GM12878 (cell line): ENCODE results near the gene TMOD2. TPM values are rescaled to one million over a fixed set of nuclear protein-coding genes. Genes with fewer than 3 reads are reported as not detected.

Experiments
- ATAC-seq: fragments of 200-7000 bp; cut with Tn5 transposase; 3 replicates; pipeline ENCODE4 v1.9.1; 2020; ENCODE audit warnings: mild to moderate bottlenecking, moderate library complexity
- BruUV-seq: library from RNA; stranded (reverse); fragments of 400-500 nt; replicated peaks from 2 replicates; lab custom pipeline; 2021; lab: Mats Ljungman, UMichigan
- CTCF ChIA-PET: fragments of 300-600 bp; sonication (Branson Sonifier 250); formaldehyde crosslinking; extraction: SDS; loops from one replicate; lab custom pipeline; 2021; ENCODE audit warnings: inconsistent platforms; lab: Yijun Ruan, JAX
- POLR2A ChIA-PET: fragments of 350-600 bp; formaldehyde crosslinking; extraction: SDS; loops from one replicate; lab custom pipeline; 2021; ENCODE audit warnings: inconsistent platforms; lab: Charles Lee
- RAD21 ChIA-PET: fragments of 300-600 bp; sonication (Branson Sonifier 250); formaldehyde crosslinking; loops from one replicate; lab custom pipeline; 2023; ENCODE audit warnings: antibody characterized with exemption; ENCODE audit not compliant: unreplicated experiment; lab: Charles Lee
- SMC1A ChIA-PET: fragments of 300-600 bp; sonication (Branson Sonifier 250); formaldehyde crosslinking; loops from one replicate; lab custom pipeline; 2023; ENCODE audit not compliant: unreplicated experiment, uncharacterized antibody; lab: Charles Lee
- DNase-seq: peaks from one replicate; pipeline ENCODE4 v3.0.0-alpha.2; 2011; ENCODE audit warnings: low read depth, low spot score
- FAIRE-seq: peaks from 3 replicates; lab custom pipeline; 2011; peaks lifted over from hg19 to GRCh38; lab: Jason Lieb, UNC
- H2AFZ ChIP-seq: 2 replicates; pipeline ENCODE4 v1.6.0; 2011; ENCODE audit warnings: low read depth, low read length, control low read depth; ENCODE audit not compliant: control insufficient read depth
- H3K27ac ChIP-seq: 2 replicates; pipeline ENCODE4 v1.5.1; 2011; ENCODE audit warnings: control low read depth; ENCODE audit not compliant: control insufficient read depth, insufficient read depth
- H3K27me3 ChIP-seq, 2 experiments: replicated peaks in 1 of 2; 2 replicates each; pipeline versions ENCODE4 v1.6.0 to v1.6.1; 2011; ENCODE audit warnings: low read length in 1 of 2; ENCODE audit not compliant: control insufficient read depth in 2 of 2, insufficient read depth in 2 of 2
- H3K36me3 ChIP-seq, 2 experiments: 2 replicates each; pipeline ENCODE4 v1.5.1; 2011; ENCODE audit warnings: low read length in 1 of 2; ENCODE audit not compliant: control insufficient read depth in 2 of 2, insufficient read depth in 2 of 2
- H3K4me1 ChIP-seq: 2 replicates; pipeline ENCODE4 v1.6.1; 2011; ENCODE audit warnings: mild to moderate bottlenecking, low read length, moderate library complexity, mixed read lengths; ENCODE audit not compliant: control insufficient read depth, insufficient read depth
- H3K4me2 ChIP-seq: 2 replicates; pipeline ENCODE4 v1.6.0; 2011; ENCODE audit warnings: control low read depth; ENCODE audit not compliant: control insufficient read depth, insufficient read depth
- H3K4me3 ChIP-seq: fragments of 200-600 bp; sonication (generic); 2 replicates; pipeline ENCODE4 v1.5.1; 2016
- H3K79me2 ChIP-seq: 2 replicates; pipeline ENCODE4 v1.6.0; 2011; ENCODE audit warnings: low read length; ENCODE audit not compliant: control insufficient read depth, insufficient read depth
- H3K9ac ChIP-seq: 2 replicates; pipeline ENCODE4 v1.8.0; 2011; ENCODE audit warnings: low read length, control low read depth, mixed read lengths; ENCODE audit not compliant: control insufficient read depth, insufficient read depth
- H3K9me3 ChIP-seq: replicated peaks from 3 replicates; pipeline ENCODE4 v1.5.1; 2011; ENCODE audit warnings: mild to moderate bottlenecking, low read length; ENCODE audit not compliant: control insufficient read depth, insufficient read depth
- H4K20me1 ChIP-seq: 2 replicates; pipeline ENCODE4 v1.6.0; 2011; ENCODE audit not compliant: control insufficient read depth, insufficient read depth
- CTCF ChIP-seq, 3 experiments: IDR thresholded peaks in 2 of 3; conservative IDR thresholded peaks in 1 of 3; 2 replicates each; pipeline ENCODE4 v1.5.1; 2011; ENCODE audit warnings: low read depth in 3 of 3, low read length in 3 of 3, mild to moderate bottlenecking in 3 of 3, control low read depth in 2 of 3, moderate library complexity in 2 of 3, inconsistent platforms in 1 of 3, mixed read lengths in 1 of 3; ENCODE audit not compliant: control insufficient read depth in 2 of 3, insufficient read depth in 1 of 3; ENCODE audit errors: extremely low read depth in 1 of 3
- JUND ChIP-seq: IDR thresholded peaks from 2 replicates; pipeline ENCODE4 v1.6.1; 2012; ENCODE audit warnings: low read depth, mild to moderate bottlenecking, low read length, improper control_type of control experiment, moderate library complexity
- KLF5 ChIP-seq: fragments of 450-650 bp; IDR thresholded peaks from 2 replicates; pipeline ENCODE4 v1.6.1; 2014; ENCODE audit warnings: mild to moderate bottlenecking; ENCODE audit not compliant: partially characterized antibody
- MTA2 ChIP-seq: fragments of 450-650 bp; IDR thresholded peaks from 2 replicates; pipeline ENCODE4 v1.6.1; 2016; ENCODE audit warnings: low read depth, mild to moderate bottlenecking, moderate library complexity
- MTA3 ChIP-seq: IDR thresholded peaks from 2 replicates; pipeline ENCODE4 v1.6.1; 2012; ENCODE audit warnings: low read length, inconsistent platforms, borderline replicate concordance
- MXI1 ChIP-seq: fragments of 150-350 bp; IDR thresholded peaks from 2 replicates; pipeline ENCODE4 v1.6.1; 2011; ENCODE audit warnings: low read depth, mild to moderate bottlenecking, inconsistent platforms, low read length, improper control_type of control experiment
- MYB ChIP-seq: fragments of 150-350 bp; IDR thresholded peaks from 2 replicates; pipeline ENCODE4 v1.6.1; 2014; ENCODE audit warnings: mild to moderate bottlenecking, low read depth, low read length, borderline replicate concordance
- MYC ChIP-seq: IDR thresholded peaks from 2 replicates; pipeline ENCODE4 v1.6.1; 2011; ENCODE audit warnings: mild to moderate bottlenecking, low read length, moderate library complexity, inconsistent platforms; ENCODE audit not compliant: insufficient read depth, insufficient replicate concordance, insufficient read length, severe bottlenecking
- PML ChIP-seq: IDR thresholded peaks from 2 replicates; pipeline ENCODE4 v1.6.1; 2012; ENCODE audit warnings: low read length, inconsistent platforms
- RAD51 ChIP-seq: fragments of 450-650 bp; IDR thresholded peaks from 2 replicates; pipeline ENCODE4 v1.6.1; 2016; ENCODE audit warnings: moderate library complexity, mild to moderate bottlenecking, inconsistent platforms
- SIX5 ChIP-seq: IDR thresholded peaks from 2 replicates; pipeline ENCODE4 v1.6.1; 2011; ENCODE audit warnings: mild to moderate bottlenecking, low read depth, low read length, moderate library complexity; ENCODE audit not compliant: severe bottlenecking
- TARDBP ChIP-seq: IDR thresholded peaks from 2 replicates; pipeline ENCODE4 v1.6.1; 2016; ENCODE audit warnings: borderline replicate concordance
- ZBTB4 ChIP-seq: fragments of 450-650 bp; formaldehyde crosslinking; IDR thresholded peaks from 2 replicates; pipeline ENCODE4 v1.4.0; 2022; ENCODE audit warnings: mild to moderate bottlenecking, moderate library complexity
- WGBS: methylation state at CpG from one replicate; pipeline ENCODE4 v1.1.6; 2016; ENCODE audit warnings: low lambda C conversion rate; ENCODE audit not compliant: insufficient replicate concordance, insufficient coverage; ENCODE audit errors: missing lambda C conversion rate; 5-methylcytosine and 5-hydroxymethylcytosine counted together
- in situ Hi-C: fragments of 300-500 bp; cut with MboI; formaldehyde crosslinking; loops from 9 replicates; pipeline ENCODE4 v1.14.3; 2018; ENCODE audit warnings: mixed read lengths
- intact Hi-C: fragments of 100-400 bp; cut with micrococcal nuclease; formaldehyde crosslinking; loops from one replicate; pipeline ENCODE4 v1.14.2; 2022; ENCODE audit not compliant: unreplicated experiment
- polyA plus RNA-seq, 11 experiments: library from polyadenylated mRNA; depleted of rRNA in 4 of 11; unstranded in 6 of 11; stranded (reverse) in 5 of 11; fragments of >200 nt; fragmentation: Nextera tagmentation in 4 of 11; fragmentation: Illumina TruSeq in 1 of 11; extraction: Ambion mirVana in 4 of 11; extraction: Trizol in 1 of 11; gene quantifications; 1 replicate in 1 of 11; 2 replicates in 10 of 11; pipeline versions ENCODE4 v1.2.1 to v1.2.3, GENCODE V29; 2011 to 2016; ENCODE audit warnings: inconsistent platforms in 2 of 11, missing spikeins in 2 of 11, low read depth in 1 of 11
- total RNA-seq, 4 experiments: library from RNA; depleted of rRNA in 3 of 4; stranded (reverse); fragments of >200 nt in 3 of 4; fragmentation: Illumina TruSeq in 1 of 4; extraction: Trizol in 1 of 4; gene quantifications; 2 replicates each; pipeline versions ENCODE4 v1.2.1 to v1.2.3, GENCODE V29; 2013 to 2021
- TF ChIP-seq, protein P1 (sequence below): IDR thresholded peaks from 2 replicates; pipeline ENCODE4 v1.6.1; 2011; ENCODE audit warnings: borderline replicate concordance, low read depth, mild to moderate bottlenecking, moderate library complexity, mixed read lengths, low read length; ENCODE audit not compliant: insufficient read depth; ENCODE audit errors: extremely low read length

Gene TMOD2
- total and polyA plus RNA-seq, 10 of the 15 experiments (the other 5 are each of a cell fraction or from before 2014, with no cell fraction given): 0.61 to 15.2 (median 6.3) TPM

DNA sequence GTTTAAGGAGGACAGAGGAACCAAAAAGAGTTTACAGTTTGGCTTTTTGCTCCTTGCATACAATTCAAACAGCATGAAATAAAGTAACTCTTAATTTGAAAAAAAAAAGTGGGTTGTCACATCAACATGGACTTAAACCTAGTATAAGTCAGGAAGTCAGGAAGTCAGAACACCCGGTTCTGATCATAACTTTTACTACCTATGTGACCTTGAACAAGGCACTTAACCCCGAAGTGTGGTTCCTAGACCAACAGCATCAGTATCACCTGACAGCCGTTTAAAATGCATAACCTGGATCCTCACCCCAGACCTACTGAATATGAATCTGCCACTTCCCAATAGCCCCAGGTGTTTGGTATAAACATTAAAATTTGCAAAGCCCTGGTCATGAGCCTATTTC, 32.7 kb upstream of the TMOD2 start:
- DNase-seq (no peak), FAIRE-seq (no peak), ATAC-seq (no peak)
- ChIA-PET RAD21 (no interaction called here), SMC1A (interaction anchor here (1.0 to 1.4 kb wide), 2 partner anchors 23 to 31 kb away, joined by 3 to 5 read pairs; no protein-coding TSS in a partner anchor), POLR2A (no interaction called here), CTCF (interaction anchor here (2.0 kb wide), 1 partner anchor 12 kb away, joined by 6 read pairs; no protein-coding TSS in a partner anchor)
- intact Hi-C loops: loop anchor here (5.0 kb wide), 1 partner anchor 36 kb away; the partner anchor contains the start of gene SCG3
- Histone ChIP-seq H3K4me2 (no peak overlapping the region), H3K9me3 (no peaks in the 10 kb centered on the region), H3K36me3 (peaks cover 0 to 9% of the 10 kb centered on the region in 2 experiments; a peak in 3 of 4 replicates), H2AFZ (no peak overlapping the region), H3K4me1 (no peaks in the 10 kb centered on the region), H3K4me3 (no peak overlapping the region), H3K79me2 (peaks cover 3% of the 10 kb centered on the region; the same call in 1 of the 2 replicates), H3K27ac (no peak overlapping the region), H4K20me1 (no peaks in the 10 kb centered on the region), H3K9ac (no peak overlapping the region), H3K27me3 (no peaks in the 10 kb centered on the region)
- in situ Hi-C loops: no loop called here
- BruUV-seq: no TSS peak
- no peak for TF ChIP-seq TARDBP
- TF ChIP-seq SIX5: no peak
- TF ChIP-seq MXI1: no peak
- no peak for TF ChIP-seq ZBTB4
- no peak for TF ChIP-seq MYC
- no peak for TF ChIP-seq PML
- no peak for TF ChIP-seq KLF5
- TF ChIP-seq RAD51: no peak
- no peak for TF ChIP-seq MYB
- no peak for TF ChIP-seq JUND
- TF ChIP-seq CTCF (IDR thresholded peaks at IDR 0.05 in 2 of 3, conservative IDR thresholded peaks at IDR 0.05 in 1 of 3; ENCODE audit: control insufficient read depth in 2 of 3, extremely low read depth in 1 of 3, insufficient read depth in 1 of 3, low read depth in 3 of 3, low read length in 3 of 3): no peak
- TF ChIP-seq MTA3: no peak
- no peak for TF ChIP-seq MTA2
- TF ChIP-seq, protein P1, sequence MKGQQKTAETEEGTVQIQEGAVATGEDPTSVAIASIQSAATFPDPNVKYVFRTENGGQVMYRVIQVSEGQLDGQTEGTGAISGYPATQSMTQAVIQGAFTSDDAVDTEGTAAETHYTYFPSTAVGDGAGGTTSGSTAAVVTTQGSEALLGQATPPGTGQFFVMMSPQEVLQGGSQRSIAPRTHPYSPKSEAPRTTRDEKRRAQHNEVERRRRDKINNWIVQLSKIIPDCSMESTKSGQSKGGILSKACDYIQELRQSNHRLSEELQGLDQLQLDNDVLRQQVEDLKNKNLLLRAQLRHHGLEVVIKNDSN: no peak
- 62% methylated on average over 3 of the region's 3 CpGs for WGBS
